ENCODE data around the gene CCNB3. TPM values are rescaled to one million over a fixed set of nuclear protein-coding genes. Genes with fewer than 3 reads are reported as not detected.

Gene CCNB3
- total RNA-seq, 1 donor from 2014 or later: 0.56 TPM

Other genes with a start within 250 kb of the CCNB3 start
- not detected in 2 replicates for gene AKAP4, start 3.8 kb upstream of the CCNB3 start, total RNA-seq

All from activated CD4-positive, alpha-beta T cell treated with anti-CD3 and anti-CD28 coated beads, Interleukin-2, amount 10 ng/mL, durations not matched to agents 24 days and 14 days (primary cell).